Ishikawa (cell line): ENCODE results near the gene HECTD2.

Experiments
- EP300 ChIP-seq: IDR thresholded peaks from 2 replicates; pipeline ENCODE4 v1.6.1; 2012; ENCODE audit warnings: borderline replicate concordance
- FOXM1 ChIP-seq: IDR thresholded peaks from 2 replicates; pipeline ENCODE4 v1.6.1; 2012; ENCODE audit warnings: low read depth, borderline replicate concordance
- TF ChIP-seq, protein P1 (sequence below): IDR thresholded peaks from 2 replicates; pipeline ENCODE4 v1.6.1; 2012; ENCODE audit warnings: low read depth, mild to moderate bottlenecking

DNA sequence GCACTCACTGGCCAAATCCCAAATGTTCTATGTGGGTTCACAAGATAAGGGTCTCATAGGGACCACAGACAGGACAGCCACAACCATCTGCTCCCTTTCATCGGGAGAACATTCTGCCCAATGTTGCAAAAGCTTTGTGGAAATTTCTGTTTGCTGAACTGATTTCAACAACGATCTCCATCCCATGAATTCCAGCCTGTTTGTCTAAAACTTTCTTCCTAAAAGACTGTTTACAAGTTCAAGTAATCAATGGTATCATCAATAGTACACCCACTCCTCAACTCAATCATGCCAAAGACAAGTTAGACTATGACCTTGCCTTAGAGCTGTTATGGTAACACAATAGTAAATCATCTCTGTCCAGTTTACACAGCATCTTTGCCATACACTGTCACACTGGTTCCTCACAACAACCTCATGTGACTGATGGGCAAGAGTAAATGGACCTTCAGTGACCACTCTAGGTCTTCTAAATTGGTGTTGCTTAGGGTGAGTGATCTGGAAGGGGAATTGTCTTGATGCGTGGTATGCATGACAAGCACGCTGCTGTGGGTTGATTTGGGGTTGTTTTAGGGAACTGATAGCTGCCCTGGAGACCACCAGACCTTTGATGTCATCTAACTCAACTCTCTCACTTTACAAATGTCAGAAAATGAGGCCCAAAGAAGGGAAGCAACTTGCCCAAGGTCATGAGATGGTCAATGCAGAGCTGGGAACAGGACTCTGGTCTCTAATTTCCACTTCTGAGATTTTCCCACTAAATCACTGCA, 127.7 kb downstream of the HECTD2 start:
- TF ChIP-seq FOXM1: no peak
- no peak for TF ChIP-seq EP300
- TF ChIP-seq, protein P1, sequence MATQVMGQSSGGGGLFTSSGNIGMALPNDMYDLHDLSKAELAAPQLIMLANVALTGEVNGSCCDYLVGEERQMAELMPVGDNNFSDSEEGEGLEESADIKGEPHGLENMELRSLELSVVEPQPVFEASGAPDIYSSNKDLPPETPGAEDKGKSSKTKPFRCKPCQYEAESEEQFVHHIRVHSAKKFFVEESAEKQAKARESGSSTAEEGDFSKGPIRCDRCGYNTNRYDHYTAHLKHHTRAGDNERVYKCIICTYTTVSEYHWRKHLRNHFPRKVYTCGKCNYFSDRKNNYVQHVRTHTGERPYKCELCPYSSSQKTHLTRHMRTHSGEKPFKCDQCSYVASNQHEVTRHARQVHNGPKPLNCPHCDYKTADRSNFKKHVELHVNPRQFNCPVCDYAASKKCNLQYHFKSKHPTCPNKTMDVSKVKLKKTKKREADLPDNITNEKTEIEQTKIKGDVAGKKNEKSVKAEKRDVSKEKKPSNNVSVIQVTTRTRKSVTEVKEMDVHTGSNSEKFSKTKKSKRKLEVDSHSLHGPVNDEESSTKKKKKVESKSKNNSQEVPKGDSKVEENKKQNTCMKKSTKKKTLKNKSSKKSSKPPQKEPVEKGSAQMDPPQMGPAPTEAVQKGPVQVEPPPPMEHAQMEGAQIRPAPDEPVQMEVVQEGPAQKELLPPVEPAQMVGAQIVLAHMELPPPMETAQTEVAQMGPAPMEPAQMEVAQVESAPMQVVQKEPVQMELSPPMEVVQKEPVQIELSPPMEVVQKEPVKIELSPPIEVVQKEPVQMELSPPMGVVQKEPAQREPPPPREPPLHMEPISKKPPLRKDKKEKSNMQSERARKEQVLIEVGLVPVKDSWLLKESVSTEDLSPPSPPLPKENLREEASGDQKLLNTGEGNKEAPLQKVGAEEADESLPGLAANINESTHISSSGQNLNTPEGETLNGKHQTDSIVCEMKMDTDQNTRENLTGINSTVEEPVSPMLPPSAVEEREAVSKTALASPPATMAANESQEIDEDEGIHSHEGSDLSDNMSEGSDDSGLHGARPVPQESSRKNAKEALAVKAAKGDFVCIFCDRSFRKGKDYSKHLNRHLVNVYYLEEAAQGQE: no peak
